IMR-90 (cell line): ENCODE results near the gene KIF16B.

ENCODE experiments used
- BHLHE40 ChIP-seq: fragments of 150-350 bp; IDR thresholded peaks from 2 replicates; pipeline ENCODE4 v1.6.1; 2016; ENCODE audit warnings: mild to moderate bottlenecking, low read depth, low read length
- POLR2A ChIP-seq: IDR thresholded peaks from 2 replicates; pipeline ENCODE4 v1.6.1; 2012; ENCODE audit warnings: mild to moderate bottlenecking, low read depth, low read length
- RAD21 ChIP-seq: IDR thresholded peaks from 2 replicates; pipeline ENCODE4 v1.6.1; 2012; ENCODE audit warnings: low read length, improper control_type of control experiment
- SMC3 ChIP-seq: fragments of 150-350 bp; IDR thresholded peaks from 2 replicates; pipeline ENCODE4 v1.6.1; 2016; ENCODE audit warnings: low read depth, mild to moderate bottlenecking, antibody characterized with exemption, low read length, moderate library complexity
- TF ChIP-seq, protein P1 (sequence below): conservative IDR thresholded peaks from 2 replicates; pipeline ENCODE4 v1.5.1; 2012; ENCODE audit warnings: mild to moderate bottlenecking, low read depth, low read length, improper control_type of control experiment

- TF ChIP-seq SMC3 (no peak), POLR2A (no peak), RAD21 (no peak), BHLHE40 (no peak)
- TF ChIP-seq, protein P1, sequence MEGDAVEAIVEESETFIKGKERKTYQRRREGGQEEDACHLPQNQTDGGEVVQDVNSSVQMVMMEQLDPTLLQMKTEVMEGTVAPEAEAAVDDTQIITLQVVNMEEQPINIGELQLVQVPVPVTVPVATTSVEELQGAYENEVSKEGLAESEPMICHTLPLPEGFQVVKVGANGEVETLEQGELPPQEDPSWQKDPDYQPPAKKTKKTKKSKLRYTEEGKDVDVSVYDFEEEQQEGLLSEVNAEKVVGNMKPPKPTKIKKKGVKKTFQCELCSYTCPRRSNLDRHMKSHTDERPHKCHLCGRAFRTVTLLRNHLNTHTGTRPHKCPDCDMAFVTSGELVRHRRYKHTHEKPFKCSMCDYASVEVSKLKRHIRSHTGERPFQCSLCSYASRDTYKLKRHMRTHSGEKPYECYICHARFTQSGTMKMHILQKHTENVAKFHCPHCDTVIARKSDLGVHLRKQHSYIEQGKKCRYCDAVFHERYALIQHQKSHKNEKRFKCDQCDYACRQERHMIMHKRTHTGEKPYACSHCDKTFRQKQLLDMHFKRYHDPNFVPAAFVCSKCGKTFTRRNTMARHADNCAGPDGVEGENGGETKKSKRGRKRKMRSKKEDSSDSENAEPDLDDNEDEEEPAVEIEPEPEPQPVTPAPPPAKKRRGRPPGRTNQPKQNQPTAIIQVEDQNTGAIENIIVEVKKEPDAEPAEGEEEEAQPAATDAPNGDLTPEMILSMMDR = no peak
Observed at GRCh38 chr20:16418616-16419015, 154.6 kb downstream of the KIF16B start.
